MG63 (cell line): ENCODE measurements around the gene ASB2. TPM values are rescaled to one million over a fixed set of nuclear protein-coding genes. Genes with fewer than 3 reads are reported as not detected.

ENCODE experiments used
- DNase-seq: peaks from one replicate; pipeline ENCODE4 v3.0.0-alpha.2; 2020
- H3K27me3 ChIP-seq: fragments of 250-450 bp; sonication (Bioruptor Pico); 2 replicates; pipeline ENCODE4 v1.5.1; 2020; ENCODE audit warnings: mild to moderate bottlenecking, moderate library complexity
- H3K36me3 ChIP-seq: fragments of 250-450 bp; sonication (Bioruptor Pico); 2 replicates; pipeline ENCODE4 v1.5.1; 2020; ENCODE audit warnings: mild to moderate bottlenecking, moderate library complexity
- H3K4me3 ChIP-seq: fragments of 250-450 bp; sonication (Bioruptor Pico); 2 replicates; pipeline ENCODE4 v1.5.1; 2020; ENCODE audit warnings: mild to moderate bottlenecking, moderate library complexity
- H3K9me3 ChIP-seq: fragments of 250-450 bp; sonication (Bioruptor Pico); 2 replicates; pipeline ENCODE4 v1.5.1; 2020; ENCODE audit warnings: mild to moderate bottlenecking, moderate library complexity
- total RNA-seq: library from RNA; depleted of rRNA; stranded (reverse); fragments of >200 nt; shearing (Covaris generic); gene quantifications from 2 replicates; pipeline ENCODE4 v1.2.3, GENCODE V29; 2014; ENCODE audit warnings: low replicate concordance

ASB2 gene
- total RNA-seq, 1 experiment from 2014 or later: not detected

- Histone ChIP-seq H3K36me3 (no peaks in the 10 kb centered on the region), H3K27me3 (no peaks in the 10 kb centered on the region), H3K9me3 (no peaks in the 10 kb centered on the region), H3K4me3 (no peak overlapping the region)
- no peak for DNase-seq
Measured at GRCh38 chr14:93973607-93974006, 2.8 kb downstream of the ASB2 start.

DNA sequence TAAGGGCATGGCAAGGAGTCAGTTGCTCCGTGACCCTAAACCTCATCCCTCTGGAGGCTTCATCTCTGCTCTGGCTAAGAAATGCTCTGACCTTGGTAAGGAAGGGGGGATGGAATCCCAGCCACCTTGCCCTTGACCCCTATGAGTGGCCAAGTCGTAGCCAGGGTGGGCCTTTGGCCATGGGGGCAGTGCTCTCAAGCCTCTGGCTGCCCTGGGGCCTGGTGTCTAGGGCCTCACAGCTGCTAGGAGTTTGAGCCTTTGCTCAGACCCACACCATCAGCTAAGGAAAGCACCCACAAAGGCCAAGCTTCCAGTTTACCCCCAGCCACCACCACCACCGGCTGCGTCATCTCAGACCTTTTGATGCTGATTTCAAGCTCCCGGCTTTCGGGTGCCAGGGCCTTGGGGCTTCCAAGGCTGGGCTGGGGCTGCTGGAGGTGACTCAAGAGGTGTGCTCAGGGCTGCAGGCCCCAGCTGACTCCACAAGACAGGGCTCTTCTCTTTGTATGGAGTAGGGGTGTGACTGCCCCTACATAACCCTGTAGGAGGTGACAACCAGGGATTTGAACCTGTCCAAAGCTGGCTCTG, 3.7 kb downstream of the ASB2 start:
- DNase-seq: no peak
- H3K4me3 ChIP-seq: no peak overlapping the region
- no peaks in the 10 kb centered on the region for H3K27me3 ChIP-seq
- H3K36me3 ChIP-seq: no peaks in the 10 kb centered on the region
- H3K9me3 ChIP-seq: no peaks in the 10 kb centered on the region

- Histone ChIP-seq H3K4me3 (no peak overlapping the region), H3K9me3 (no peaks in the 10 kb centered on the region), H3K27me3 (no peaks in the 10 kb centered on the region), H3K36me3 (no peaks in the 10 kb centered on the region)
- DNase-seq: no peak
Measured at GRCh38 chr14:93971635-93972027, 4.7 kb downstream of the ASB2 start.

DNA sequence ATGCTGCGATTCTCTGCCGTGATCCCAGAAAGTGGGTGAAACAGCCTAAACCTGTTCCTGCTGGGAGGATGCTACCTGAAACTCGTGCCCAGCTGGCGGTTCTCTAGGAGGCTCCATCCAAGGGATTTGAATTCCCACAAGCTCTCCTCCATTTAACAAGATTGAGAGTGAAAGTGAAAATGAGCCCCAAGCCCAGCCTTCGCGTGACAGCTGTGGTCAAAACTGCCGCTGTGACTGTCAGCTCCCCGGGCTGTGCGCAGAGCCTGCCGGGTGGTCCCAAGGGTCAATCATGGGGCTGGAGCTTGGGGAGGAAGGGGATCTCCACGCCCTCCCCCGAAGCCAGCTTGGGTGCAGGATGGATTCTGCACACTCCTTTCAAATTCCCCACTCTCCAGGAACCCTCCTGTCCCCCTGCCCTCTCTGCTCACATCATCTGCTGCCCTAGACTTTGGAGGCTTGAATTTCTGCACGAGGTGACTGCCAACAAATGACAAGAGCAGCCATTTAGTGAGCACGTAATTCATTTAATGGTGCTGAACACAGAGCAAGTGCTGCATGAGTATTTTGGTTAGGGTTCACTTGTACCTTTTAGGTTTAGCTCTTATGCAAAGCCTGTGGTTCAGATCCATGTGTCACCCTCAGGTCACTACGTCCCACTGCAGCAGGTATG, 5.3 kb downstream of the ASB2 start:
- Histone ChIP-seq H3K9me3 (no peaks in the 10 kb centered on the region), H3K4me3 (no peak overlapping the region), H3K27me3 (no peaks in the 10 kb centered on the region), H3K36me3 (no peaks in the 10 kb centered on the region)
- no peak for DNase-seq

- no peaks in the 10 kb centered on the region for H3K9me3 ChIP-seq
- no peak for DNase-seq
- H3K4me3 ChIP-seq: no peak overlapping the region
- no peaks in the 10 kb centered on the region for H3K36me3 ChIP-seq
- H3K27me3 ChIP-seq: no peaks in the 10 kb centered on the region
Measured at GRCh38 chr14:93970585-93970964, 5.8 kb downstream of the ASB2 start.

DNA sequence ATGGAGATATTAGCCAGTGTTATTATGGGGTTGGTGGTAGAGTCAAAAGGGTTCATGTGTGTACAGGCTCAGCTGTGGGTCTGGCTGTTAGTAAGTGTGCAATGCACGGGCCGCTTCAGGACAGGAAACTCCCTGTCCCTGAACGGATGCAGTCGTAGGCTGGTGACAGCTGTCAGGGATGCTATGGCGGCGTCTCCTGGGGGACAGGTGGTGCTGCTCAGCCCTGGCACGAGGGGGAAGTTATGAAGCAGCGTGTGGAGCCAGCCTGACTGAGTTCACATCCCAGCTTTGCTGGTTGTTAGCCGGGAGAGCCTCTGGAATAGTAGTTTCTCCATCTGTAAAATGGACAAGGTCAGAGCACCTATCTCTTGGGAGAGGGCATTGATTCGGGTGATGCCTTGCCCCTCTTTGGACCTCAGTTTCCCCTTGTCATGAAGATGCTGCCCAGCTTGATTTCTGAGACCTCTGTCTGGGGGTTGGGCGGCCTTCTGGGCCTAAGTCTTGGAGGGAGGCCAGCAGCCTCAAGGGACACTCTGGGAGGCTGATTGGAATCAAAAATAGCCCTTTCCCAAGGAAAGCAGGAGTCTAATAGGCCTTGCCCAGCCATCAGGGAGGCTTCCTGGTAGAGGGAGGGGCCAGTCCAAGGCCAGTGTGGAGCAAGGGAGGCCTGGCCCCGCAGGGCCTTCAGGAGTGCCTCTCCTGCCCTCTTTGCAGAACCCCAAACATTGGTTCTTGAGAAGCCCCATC, 7.1 kb downstream of the ASB2 start:
- no peaks in the 10 kb centered on the region for H3K36me3 ChIP-seq
- H3K9me3 ChIP-seq: peaks cover 4% of the 10 kb centered on the region; the same call in 1 of the 2 replicates
- H3K4me3 ChIP-seq: no peak overlapping the region
- H3K27me3 ChIP-seq: no peaks in the 10 kb centered on the region
- DNase-seq: no peak

DNA sequence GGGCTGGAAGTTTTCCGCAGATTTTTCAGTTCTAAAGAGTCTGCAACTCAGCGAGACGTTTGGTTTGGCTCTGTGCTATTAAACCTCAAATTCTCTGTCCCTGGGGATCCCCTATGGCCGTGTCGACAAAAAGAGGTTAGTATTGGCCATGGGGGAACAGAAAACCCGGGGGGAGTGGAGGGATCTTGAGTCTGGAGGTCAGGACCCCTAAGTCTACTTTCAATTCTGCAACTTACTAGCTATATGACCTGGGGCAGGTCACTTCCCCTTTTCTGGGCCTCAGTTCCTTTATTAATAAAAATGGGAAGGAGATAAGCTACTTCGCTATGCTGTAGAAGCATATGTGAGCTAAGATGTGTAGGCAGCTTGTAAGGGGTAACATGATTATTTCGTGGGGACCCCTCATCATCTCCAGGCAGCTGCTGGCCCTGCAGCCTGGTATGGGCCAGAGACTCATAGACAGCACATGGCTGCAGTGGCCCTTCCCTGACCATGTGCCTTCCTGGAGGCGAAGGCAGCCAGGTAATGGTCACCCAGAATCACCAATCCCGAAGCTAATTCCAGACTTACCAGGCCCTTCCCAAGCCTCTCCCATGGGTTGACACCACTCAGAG, 8.6 kb downstream of the ASB2 start:
- no peak for DNase-seq
- H3K9me3 ChIP-seq: peaks cover 4% of the 10 kb centered on the region; the same call in 1 of the 2 replicates
- no peaks in the 10 kb centered on the region for H3K27me3 ChIP-seq
- H3K4me3 ChIP-seq: no peak overlapping the region
- no peaks in the 10 kb centered on the region for H3K36me3 ChIP-seq

DNA sequence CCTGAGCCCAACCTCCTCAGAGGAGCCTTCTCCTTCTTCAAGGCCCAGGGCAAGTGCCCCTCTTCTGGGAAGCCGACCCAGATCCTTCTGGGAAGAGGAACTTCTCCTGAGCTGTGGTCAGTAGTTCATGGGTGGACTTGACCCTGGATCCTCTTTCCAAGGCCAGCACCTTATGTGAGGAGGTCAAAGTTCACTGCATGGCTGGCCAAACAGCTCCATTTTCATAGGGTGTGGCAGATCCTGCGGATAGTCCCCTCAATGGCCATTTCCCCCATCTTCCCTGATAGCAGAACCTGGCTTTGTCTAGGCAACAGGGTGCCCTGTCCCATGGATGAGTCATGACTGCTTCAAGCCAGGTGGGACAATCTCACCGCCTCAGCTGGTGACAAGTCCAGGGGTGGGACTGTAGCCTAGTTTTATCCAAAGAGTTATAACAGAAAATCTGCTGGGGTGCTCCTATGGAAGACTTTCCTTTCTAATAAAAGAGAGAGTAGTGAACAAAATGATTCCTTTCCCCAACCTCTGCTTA, 10.4 kb downstream of the ASB2 start:
- Histone ChIP-seq H3K27me3 (no peaks in the 10 kb centered on the region), H3K36me3 (no peaks in the 10 kb centered on the region), H3K9me3 (peaks cover 4% of the 10 kb centered on the region; the same call in 1 of the 2 replicates), H3K4me3 (no peak overlapping the region)
- no peak for DNase-seq

DNA sequence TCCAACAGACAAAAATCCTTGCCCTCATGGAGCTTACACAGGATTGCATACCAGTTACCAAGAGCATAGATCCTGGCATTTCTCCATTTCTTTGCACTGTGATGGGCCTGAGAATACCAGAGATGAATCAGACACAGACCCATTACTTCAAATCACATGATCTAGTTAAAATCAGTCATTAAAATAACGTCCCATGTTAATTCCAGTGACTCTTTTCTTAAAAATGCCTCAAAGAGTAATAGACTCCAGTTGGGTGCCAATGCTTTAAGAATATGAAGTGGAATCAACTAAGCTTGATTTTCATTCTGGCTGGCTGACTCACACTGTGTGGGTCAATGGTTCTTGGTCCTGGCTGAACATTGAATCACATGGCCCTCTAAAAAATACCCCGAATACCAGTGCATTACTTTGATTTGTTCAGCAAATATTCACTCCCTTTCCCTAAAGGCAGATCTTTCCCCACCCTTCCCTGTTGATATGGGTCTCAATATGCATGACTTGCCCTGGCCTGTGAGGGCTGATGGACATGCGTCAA, 11.0 kb downstream of the ASB2 start:
- Histone ChIP-seq H3K9me3 (peaks cover 4% of the 10 kb centered on the region; the same call in 1 of the 2 replicates), H3K4me3 (no peak overlapping the region), H3K27me3 (no peaks in the 10 kb centered on the region), H3K36me3 (no peaks in the 10 kb centered on the region)
- DNase-seq: peak; percentile 66

GRCh38 chr14:93964820-93965286, 11.5 kb downstream of the ASB2 start:
- no peak for DNase-seq
- Histone ChIP-seq H3K9me3 (peaks cover 4% of the 10 kb centered on the region; the same call in 1 of the 2 replicates), H3K4me3 (no peak overlapping the region), H3K27me3 (no peaks in the 10 kb centered on the region), H3K36me3 (no peaks in the 10 kb centered on the region)

GRCh38 chr14:93964281-93964680, 12.1 kb downstream of the ASB2 start:
- peaks cover 4% of the 10 kb centered on the region; the same call in 1 of the 2 replicates for H3K9me3 ChIP-seq
- H3K27me3 ChIP-seq: no peaks in the 10 kb centered on the region
- H3K36me3 ChIP-seq: no peaks in the 10 kb centered on the region
- H3K4me3 ChIP-seq: no peak overlapping the region
- DNase-seq: no peak

DNA sequence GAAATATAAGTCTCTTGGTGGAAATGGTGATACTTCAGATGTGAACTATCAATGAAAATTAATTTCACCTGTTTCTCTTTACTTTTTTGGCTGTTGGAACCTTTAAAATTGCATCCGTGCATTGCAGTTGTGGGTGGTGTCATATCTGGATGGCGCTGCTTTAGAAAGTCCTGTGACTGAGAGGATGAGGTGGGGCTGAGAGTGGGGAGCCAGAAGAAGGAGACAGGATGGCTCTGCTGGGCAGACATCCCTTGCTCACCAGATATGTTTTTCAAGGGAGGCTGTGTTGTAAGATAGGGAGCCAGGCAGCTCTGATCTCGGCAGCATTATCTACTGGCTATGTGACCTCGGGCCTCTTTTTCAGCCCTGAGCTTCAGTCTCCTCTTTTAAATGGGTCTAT, 12.7 kb downstream of the ASB2 start:
- Histone ChIP-seq H3K27me3 (no peaks in the 10 kb centered on the region), H3K4me3 (no peak overlapping the region), H3K36me3 (no peaks in the 10 kb centered on the region), H3K9me3 (peaks cover 4% of the 10 kb centered on the region; the same call in 1 of the 2 replicates)
- no peak for DNase-seq

- peak; percentile 32 for DNase-seq
- Histone ChIP-seq H3K27me3 (no peaks in the 10 kb centered on the region), H3K4me3 (no peak overlapping the region), H3K9me3 (peaks cover 4% of the 10 kb centered on the region; the same call in 1 of the 2 replicates), H3K36me3 (no peaks in the 10 kb centered on the region)
Measured at GRCh38 chr14:93962701-93963601, 13.4 kb downstream of the ASB2 start.

GRCh38 chr14:93961620-93962019, 14.8 kb downstream of the ASB2 start:
- H3K4me3 ChIP-seq: no peak overlapping the region
- no peaks in the 10 kb centered on the region for H3K27me3 ChIP-seq
- H3K36me3 ChIP-seq: no peaks in the 10 kb centered on the region
- no peak for DNase-seq
- peaks cover 4% of the 10 kb centered on the region; the same call in 1 of the 2 replicates for H3K9me3 ChIP-seq

GRCh38 chr14:93960774-93961438, 15.5 kb downstream of the ASB2 start:
- Histone ChIP-seq H3K27me3 (no peaks in the 10 kb centered on the region), H3K4me3 (no peak overlapping the region), H3K36me3 (no peaks in the 10 kb centered on the region), H3K9me3 (peaks cover 4% of the 10 kb centered on the region; the same call in 1 of the 2 replicates)
- no peak for DNase-seq
